GM19193 (cell line): ENCODE results near the gene POU2F3.

Experiments used
- POLR2A ChIP-seq: IDR thresholded peaks from 4 replicates; pipeline ENCODE4 v1.6.1; 2011; ENCODE audit not compliant: insufficient read depth, insufficient read length; ENCODE audit errors: extremely low read depth

The POU2F3 gene

DNA sequence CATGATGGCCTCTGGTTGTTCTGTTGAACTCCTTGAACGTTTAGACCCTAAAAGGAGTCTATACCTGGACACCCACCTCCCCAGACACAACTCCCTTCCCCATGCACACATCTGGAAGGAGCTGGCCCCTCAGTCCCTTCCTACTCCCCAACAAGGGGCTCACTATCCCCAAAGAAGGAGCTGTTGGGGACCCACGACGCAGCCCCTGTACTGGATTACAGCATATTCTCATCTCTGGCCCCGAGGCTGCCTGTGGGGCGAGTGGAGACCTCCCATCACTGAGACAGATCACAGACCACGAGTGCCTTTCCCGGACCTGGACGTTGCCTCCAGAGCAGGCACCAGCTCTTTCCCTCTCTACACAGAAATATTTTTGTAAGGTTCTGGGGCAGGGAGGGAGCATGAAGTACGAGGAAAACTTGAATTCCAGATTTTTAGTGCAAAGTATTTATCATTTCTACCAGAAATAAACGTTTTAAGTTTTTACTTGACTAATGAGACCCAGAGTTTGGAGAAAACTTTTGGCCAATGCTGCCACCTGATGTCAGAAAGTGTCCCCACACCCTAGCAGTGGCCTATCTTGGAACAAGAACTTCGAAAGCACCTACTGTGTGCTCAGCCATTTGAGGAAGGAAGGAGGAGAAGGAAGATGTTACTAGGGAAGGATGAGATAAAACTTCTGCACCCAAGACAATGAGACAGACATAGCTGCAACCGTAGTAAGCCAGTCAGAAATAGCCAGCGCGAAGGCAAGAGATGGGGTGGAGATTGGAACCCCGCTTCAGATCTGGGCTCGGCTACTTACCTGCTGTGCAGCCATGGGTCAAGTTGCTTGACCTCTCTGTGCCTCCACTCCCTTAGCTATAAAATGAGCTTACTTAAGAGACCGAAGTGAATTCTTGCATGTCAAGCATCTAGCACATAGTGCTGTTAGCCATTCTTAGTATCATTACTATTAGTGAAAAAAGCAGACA is 10.2 kb upstream of the POU2F3 start:
- TF ChIP-seq POLR2A, result no peak

DNA sequence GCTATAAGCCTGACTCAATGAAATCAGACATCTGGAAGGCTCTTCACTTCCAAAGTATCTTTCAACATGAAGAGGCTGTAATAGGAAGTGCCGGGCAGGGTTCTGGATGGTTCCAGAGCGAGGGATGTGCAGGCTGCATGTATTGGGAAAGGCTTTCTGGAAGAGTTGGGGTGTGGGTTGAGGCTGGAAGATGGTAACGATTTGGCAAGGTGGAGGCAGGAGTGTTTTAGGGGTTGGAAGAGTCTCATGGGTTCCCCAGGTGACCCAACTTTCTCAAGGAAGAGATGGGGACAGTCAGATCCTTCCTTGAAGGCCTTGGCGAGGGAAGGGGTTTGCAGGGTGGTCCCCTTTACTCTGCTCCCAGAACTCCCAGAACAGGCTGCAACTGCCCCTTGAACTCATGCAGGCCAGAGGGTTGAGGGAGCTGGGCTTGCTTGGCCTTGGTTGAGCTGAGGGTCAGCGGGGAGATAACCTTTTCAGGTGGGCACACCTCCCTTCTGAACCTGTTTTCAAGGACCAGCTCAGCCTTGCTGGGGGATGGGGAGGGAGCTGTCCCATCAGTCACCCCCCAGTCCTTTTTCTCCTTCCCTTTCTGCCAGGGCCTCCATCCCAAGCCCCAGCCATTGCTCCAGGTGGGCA is 9.4 kb upstream of the POU2F3 start:
- TF ChIP-seq POLR2A, result no peak

DNA sequence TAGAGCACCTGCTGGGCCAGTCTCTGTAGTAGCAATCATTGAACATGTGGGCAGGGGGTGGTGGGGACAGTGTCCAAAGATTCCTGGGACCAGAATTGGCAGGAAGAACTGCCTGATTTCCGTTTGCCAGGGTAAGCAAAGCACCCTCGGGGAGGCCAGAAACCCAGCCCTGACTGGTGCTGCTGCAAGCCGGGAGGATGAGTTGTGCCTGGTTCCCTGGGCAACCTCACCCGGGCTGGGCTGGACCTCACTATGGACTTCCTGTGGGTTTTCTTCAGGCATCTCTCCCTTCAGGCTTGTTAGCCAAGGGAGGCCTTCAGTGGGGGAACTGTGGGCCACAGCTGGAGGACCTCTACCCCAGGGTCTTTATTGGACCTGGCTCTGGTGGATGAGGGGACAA is 8.0 kb upstream of the POU2F3 start:
- no peak for TF ChIP-seq POLR2A

DNA sequence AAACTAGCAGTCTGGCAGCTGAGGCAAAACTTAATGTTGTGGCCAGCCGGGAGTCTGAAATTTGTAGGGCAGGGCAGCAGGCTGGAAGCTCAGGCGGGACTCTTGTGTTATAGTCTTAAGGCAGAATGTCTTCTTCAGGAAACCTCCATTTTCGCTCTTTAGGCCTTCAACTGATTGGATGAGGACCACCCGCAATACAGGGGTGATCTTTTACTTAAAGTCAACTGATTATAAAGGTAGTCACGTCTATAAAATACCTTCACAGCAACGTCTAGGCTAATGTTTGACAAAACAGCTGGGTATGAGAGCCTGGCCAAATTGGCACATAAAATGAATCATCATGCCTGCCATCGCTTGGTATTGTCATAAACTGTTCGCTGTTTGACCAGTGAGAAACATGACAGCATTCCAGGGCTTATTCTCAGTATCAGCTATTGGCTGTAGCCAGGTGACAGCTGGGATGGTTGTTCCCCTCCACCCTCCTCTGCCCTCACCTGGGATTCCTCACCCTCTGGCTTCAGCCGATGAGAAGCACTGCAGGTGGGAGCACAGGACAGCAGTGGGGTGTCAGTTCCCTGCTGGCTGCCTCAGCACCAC is 6.6 kb upstream of the POU2F3 start:
- TF ChIP-seq POLR2A, result no peak

DNA sequence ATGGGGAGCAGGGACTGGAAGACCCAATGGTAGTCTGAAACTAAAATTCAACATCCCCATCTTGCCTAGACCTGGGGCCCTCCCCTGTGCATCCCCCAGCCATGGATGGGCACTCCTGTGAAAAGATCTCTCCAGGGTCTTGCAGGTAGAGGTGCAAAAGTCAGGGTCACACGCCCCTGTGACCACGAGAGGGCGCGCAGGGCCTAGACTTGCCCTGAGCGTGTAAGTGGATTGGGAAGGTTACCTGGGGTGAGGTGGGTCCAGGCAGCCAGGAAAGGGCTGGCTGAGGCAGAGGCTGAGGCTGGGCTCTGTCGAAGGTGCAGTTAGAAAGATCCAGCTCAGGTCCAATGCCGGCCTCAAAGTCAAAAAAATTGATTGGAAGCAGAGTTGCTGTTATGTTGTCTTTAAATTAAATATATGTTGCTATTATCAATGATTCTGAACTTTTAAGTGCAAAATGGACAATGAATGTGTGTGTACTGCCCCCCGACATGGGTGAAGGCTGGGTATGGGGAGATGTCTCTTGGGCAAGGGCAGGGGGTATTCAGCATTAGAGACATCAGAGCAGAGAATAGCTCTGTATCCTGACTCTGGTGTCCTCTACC is 4.8 kb upstream of the POU2F3 start:
- no peak for TF ChIP-seq POLR2A

DNA sequence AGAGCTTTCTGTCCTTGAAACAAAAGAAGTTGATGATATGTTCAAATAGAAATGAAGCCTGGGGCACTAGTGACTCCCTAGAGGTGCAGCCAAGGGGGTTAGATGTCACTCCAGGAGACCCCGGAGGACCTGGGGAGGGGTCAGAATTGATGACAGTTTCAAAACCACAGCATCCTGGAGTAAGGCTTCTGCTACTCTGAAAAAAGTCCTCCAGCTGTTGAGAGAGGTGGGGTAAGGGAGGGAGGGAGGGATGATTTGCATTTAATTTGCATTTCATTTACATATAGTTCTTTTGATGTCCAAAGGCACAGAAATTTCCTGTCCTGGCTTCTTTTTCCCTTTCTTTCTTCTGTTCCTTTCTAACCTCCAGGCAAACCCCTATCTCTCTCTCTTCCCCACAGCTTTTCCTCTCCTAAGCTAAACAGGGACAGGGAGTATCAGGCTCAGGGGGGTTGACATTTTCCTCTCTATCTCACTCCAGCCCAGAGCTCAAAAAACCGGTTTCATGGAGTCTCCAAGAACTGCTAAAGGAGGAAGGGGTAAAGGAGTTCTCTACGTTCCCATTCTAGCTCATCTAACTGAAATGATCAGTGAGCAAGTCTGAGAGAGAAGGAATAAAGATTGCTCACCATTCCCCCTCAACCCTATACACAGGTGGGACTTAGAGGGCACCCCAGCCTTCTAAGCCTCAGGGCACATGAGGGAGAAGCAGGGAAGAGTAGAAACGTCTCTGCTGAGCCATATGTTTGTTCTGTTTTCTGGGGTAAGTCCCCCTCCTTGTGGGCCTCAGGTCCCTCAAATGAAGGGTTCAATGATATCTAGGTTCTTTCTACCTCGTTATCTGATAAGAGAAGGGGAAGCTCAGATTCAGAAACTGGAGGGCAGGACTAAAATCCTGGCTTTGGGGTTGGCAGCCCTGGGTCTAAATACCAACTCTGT is 3.5 kb upstream of the POU2F3 start:
- peak; percentile 23 for TF ChIP-seq POLR2A

DNA sequence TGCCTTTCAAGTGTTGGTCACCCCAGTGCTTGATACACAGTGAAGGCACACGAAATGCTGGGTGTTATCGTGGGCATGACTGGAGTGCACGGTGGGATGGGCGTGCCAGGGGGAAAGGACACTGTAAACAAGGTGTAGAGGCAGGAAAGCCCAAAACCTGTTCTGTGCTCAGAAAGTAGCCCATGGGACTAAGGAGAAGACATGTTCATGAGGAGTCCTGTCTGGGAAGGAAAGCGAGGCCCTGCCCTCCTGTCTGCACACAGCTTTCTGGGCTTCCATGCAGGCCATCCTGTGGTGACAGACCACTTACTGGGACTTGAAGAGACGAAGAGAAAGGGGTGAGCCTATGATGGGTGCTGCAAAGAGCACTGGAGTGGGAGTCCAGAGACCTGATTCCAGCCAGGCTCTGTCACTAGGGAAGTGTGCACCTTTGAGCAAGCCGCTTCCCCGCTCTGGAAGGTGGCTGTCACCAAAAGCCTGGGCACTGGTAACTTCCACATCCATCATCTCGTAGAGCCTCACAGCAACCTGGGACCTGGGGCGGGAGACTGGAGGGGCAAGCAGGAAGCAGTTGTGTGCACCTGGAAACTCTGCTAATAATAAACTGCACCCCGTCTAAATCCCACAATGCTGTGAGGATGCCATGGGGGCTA is 846 bp upstream of the POU2F3 start:
- no peak for TF ChIP-seq POLR2A

DNA sequence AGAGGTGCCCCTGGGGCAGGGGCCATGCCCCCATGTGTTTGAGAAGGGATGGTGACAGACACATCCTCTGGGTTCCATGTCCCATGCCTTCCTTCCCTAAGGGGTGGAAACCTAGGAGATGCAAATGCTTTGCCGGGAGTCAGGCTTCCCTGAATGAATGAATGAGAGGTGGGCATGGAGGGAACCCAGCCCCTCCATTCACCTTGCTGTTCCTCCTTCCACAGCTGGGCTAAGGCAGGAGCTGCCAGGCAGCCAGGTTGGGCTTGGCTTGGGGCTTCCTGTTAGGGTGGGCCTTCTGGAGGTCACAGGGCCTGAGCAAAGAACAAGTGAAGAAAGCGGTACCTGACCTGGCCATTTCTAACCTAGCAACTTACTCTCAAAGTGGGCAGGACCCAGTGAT is 926 bp downstream of the POU2F3 start:
- no peak for TF ChIP-seq POLR2A

DNA sequence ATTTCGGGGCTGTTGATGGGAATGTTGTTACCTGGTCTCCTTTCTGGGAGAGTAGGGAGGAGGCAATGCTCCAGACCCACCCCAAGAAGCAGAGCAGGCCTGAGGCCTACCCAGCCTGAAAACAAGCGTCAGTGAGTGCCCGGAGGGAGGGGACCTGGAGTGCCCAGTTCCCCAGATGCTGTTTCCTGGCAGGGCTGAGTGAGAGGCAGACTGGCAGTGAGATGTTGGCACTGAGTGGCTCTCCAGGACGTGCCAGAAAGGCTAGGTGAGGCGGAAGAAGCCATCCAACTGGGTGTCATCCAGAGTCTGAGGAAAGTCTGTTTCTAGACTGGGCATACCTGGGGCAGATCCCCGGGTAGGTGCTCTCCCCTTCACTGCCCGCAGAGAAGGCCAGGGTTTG is 1.3 kb downstream of the POU2F3 start:
- no peak for TF ChIP-seq POLR2A

DNA sequence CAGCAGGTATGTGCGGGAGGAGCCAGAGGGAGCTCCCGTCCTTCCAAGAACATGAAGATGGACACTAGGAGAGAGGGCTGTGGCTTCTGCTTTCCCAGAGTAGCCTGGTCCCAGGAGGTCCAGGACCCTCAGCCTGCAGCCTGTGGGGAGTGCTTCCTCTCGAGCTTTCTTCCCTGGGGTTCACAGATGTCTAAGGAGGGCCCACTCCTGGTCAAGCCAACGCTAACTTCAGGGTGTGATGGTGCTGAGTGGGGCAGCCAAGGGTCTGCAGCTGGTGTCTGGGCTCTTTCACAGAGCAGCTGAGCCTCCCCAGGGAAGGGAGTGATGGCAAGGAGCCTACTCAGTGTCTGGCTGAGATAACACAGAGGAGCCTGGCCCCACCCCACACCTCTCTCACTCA is 3.3 kb downstream of the POU2F3 start:
- TF ChIP-seq POLR2A, result no peak

DNA sequence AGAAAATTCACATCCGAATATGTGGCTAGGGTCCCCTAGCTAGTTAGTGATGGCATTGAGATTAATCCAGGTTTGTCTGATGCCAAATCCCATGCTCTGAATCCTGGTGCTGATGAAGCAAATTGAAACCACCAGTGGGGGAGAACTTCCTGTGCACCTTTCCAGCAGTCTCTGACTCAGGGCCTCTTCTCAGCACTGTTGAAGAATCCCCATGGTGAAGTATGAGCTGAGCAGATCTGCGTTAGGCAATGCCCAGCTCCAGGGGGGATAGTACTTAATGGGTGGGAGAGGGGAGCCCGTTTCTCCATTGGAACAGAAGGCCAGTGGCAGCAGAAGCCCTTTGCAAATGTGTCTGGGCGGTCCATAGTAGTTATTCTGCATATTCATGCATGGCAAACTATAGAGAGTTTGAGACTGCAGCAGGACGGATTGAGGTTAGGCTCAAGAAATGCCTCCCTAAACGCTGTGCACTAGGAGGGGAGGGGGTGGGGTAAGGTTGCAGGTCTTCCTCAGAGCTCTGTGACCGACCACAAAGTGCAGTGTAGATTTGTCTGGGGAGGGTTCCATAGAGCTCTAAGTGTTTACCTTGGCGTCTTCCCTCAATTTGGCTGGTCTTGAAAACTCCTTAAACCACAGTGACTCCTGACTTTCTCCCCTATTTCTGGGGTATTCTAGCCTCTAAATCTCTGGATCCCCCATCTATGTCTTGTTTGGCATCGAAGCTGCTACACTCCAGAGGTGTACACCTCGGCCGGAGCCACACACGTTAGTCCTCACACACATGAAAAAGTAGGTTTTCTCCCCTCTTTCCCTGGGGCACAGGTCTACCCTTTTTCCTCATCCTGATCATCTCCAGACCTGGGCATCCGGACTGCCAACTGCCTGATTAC is 4.8 kb downstream of the POU2F3 start:
- no peak for TF ChIP-seq POLR2A

DNA sequence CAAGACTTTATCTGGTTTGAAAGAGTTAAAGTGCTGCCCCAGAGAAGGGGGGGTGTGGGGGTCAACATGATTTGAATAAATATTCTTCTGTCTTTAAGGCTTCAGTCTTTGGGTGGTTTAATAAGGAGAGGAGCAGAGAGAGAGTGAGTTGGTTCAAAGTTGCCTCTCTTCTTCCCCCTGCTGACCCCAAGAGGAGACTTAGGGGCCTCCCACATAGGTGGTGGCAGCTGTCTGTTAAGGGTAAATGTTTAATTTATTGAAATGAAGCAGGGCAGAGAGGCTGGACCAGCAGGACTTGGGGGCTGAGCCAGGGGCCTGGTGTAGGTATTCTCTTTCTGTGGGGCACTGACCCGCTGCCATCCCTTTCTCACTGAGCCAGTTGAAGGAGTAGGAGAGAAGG is 5.5 kb downstream of the POU2F3 start:
- no peak for TF ChIP-seq POLR2A
